ENCODE data around the gene AMPD3.

The AMPD3 gene

GRCh38 chr11:10503777-10504480 is 48.9 kb downstream of the AMPD3 start:
- no peak for DNase-seq (ENCODE audit: low read depth)

DNA sequence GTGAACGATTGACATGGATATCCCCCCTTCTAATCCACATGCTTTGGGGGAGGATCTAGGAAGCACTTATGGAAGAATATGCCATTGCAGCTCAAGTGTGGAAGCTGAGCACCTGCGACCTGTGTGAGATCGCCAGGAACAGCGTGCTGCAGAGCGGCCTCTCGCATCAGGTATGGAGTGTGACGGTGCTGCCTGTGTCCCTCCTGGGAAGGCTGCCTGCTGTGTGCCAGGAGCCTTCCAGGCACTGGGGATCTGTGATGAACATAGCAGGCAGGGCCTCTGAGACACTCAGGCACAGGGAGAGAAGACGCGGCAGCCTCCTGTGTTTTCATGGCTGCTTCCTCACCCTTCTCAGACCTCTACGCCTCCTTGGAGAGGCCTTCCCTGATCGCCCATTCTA is 49.4 kb downstream of the AMPD3 start:
- DNase-seq (ENCODE audit: low read depth) = no peak

- no peak for DNase-seq (ENCODE audit: low read depth)
These were observed 50.4 kb downstream of the AMPD3 start for GRCh38 chr11:10505278-10506007.

GRCh38 chr11:10506008-10506370 is 50.9 kb downstream of the AMPD3 start:
- DNase-seq (ENCODE audit: low read depth) = no peak

DNA sequence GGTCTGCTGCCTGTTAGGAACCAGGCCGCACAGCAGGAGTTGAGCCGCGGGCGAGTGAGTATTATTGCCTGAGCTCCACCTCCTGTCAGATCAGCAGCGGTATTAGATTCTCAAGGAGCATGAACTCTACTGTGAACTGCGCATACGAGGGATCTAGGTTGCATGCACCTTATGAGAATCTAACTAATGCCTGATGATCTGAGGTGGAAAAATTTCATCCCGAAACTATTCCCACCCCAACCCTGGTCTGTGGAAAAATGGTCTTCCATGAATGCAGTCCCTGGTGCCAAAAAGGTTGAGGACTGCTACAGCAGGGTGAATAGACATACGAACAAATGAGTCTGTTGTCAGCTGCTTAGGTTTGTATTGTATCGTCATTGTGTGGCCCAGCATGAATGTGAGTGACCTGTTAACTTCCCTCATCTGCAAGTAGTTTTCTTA is 56.1 kb downstream of the AMPD3 start:
- DNase-seq (ENCODE audit: low read depth) = no peak

DNA sequence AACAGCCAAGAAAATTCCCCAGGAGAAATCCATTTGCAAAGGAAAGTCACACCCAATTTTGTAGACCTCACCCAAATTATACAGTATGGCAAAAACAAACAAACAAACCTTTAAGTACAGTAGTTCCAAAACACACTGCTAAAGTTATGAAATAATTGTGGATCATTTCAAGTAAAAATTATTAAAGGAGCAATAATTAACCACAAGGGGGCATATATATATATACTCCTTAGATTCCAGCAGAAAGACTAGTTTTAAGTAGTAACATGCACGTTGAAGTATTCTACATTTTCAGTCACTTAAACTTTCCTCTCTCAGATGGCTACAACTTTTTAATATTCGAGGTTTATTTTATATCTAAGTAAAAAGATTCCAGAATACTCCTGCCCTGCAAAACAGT is 59.1 kb downstream of the AMPD3 start:
- no peak for DNase-seq (ENCODE audit: low read depth)

GRCh38 chr11:10514709-10515108 is 59.6 kb downstream of the AMPD3 start:
- no peak for DNase-seq (ENCODE audit: low read depth)

DNA sequence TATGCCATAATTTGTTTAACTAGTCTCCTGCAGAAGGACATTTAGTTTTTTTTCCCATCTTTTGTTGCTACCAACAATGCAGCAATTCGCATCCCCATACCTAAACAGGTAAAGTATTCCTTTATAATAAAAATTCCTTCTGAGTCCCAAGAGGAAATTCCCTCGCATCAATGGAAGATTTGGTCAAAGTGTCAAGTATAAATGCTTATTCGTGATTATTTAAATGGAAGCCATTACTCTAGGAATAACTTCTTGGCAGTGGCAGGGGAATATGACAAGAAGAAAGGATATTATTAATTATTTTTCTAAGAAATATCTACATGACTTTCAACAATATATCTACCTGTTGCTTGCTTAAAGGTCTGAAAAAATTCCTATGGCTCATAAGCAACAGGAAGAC is 60.4 kb downstream of the AMPD3 start:
- DNase-seq (ENCODE audit: low read depth) = no peak

GRCh38 chr11:10518123-10518522 is 63.1 kb downstream of the AMPD3 start:
- DNase-seq (ENCODE audit: low read depth) = no peak

DNA sequence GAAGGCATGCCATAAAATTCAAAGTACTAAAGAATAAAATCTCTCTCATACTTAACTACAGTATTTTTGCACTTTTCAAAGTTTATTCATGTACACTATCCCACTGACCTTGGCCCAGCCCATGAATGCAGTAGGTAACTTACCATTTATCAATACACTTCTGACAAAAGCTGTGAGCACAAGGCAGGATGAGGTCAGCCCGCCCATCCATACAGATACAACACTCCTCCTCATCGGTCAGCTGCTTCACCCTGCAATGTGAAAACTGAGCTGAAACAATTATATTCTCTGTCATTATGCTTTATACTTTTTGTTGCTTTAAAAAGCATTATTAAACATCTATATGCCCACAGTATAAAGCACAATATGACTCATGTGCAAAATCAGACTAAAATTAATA is 63.8 kb downstream of the AMPD3 start:
- DNase-seq (ENCODE audit: low read depth) = no peak

- DNase-seq (ENCODE audit: low read depth) = no peak
These were observed 64.6 kb downstream of the AMPD3 start for GRCh38 chr11:10519630-10520029.

- no peak for DNase-seq (ENCODE audit: low read depth)
These were observed 65.5 kb downstream of the AMPD3 start for GRCh38 chr11:10520562-10520961.

DNA sequence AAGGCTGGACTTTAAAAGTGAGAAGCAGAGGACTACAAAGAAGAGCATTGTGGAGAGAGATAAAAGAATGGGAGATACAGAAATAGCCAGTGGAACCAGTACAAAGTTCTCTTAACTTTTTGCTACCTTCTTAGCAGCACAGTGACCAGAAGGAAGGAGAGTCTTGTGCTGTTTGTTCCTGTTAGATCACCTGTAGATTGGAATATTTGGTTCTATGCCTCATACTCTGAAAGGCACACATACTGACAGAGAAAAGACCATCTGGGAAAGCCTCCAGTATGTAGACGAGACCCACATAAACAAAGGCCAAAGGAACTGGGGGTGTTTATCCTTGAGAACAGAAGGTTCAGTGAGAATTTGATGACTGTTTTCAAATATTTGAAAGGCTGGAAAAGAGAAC is 67.2 kb downstream of the AMPD3 start:
- DNase-seq (ENCODE audit: low read depth) = no peak

- no peak for DNase-seq (ENCODE audit: low read depth)
These were observed 67.9 kb downstream of the AMPD3 start for GRCh38 chr11:10522921-10523320.

- no peak for DNase-seq (ENCODE audit: low read depth)
These were observed 69.4 kb downstream of the AMPD3 start for GRCh38 chr11:10524471-10524870.

DNA sequence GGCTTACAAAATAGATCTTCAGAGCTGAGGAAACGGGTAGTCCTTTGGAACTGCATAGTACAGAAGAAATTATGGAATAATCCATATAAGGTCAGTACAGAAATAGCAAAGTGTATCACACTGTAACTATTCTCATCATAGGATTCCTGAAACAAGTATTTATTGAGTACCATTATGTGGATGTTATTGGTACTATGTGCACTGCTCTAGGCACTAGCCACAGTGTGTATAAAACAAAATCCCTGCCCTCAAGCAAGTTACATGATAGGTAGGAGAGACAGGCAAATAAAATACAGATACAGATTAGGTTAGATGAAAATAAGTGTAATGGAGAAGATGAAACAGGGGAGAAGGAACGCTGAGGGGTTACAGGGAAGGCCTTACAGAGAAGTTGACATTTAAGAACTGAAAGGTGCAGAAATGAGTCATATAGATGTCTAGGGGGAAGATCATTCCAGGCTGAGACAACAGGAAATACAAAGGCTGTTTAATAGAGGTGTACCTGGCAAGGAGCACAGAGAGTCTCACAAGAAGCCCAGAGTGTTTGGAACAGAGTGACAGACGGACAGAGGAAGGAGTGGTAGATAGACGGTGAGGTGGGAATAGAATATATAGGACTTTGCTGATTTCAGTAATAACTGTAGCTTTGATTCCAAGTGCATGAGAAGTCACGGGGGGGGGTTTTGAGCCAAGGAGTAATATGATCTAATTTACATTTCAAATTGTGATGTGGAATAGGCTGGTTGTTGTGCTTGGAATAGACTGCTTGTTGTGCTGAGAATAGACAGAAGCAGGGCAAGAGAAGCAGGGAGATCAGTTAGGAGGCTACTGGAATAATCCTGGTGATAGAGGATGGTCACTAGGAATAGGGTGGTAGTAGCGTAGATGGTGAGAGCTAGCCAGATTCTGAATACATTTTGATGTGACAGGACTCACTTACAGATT is 72.2 kb downstream of the AMPD3 start:
- no peak for DNase-seq (ENCODE audit: low read depth)

- DNase-seq (ENCODE audit: low read depth) = no peak
These were observed 73.1 kb downstream of the AMPD3 start for GRCh38 chr11:10528121-10528520.

DNA sequence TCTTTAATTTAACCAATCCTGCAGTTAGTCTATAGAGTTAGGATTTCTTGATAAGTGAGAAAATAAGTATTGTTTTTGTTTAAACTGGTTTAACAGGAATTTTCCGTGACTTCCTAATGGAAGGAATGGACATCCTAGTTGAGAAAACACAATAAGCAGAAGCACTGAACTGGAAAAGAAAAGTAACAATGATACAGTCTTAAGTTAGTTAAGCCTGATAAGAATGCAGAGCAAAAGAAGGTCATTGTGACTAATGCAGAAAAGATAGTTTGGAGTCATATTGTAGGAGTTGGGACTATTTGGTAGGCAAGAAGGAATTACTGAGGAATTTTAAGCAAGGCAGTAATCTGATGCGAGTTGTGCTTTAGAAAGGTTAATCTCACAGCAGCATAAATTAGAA is 74.2 kb downstream of the AMPD3 start:
- no peak for DNase-seq (ENCODE audit: low read depth)

DNA sequence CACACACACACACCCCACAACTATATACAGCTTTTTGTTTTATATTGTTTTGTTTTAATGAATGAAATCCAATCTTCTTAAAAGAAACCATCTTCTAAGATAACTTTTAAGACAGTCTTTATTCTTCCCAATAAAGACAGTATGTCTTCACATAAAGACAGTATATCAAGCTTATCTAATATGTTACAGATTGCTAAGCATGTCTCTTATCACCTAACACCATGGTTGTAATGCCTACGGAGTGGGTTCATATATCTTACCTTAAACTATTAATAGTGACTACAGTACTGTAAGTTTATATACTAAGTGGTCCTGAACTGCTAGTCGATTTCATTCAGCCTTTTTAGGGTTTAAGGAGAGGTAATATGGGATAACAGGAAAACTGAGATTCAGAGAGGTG is 77.5 kb downstream of the AMPD3 start:
- DNase-seq (ENCODE audit: low read depth) = no peak

- no peak for DNase-seq (ENCODE audit: low read depth)
These were observed 78.3 kb downstream of the AMPD3 start for GRCh38 chr11:10533323-10533722.

GRCh38 chr11:10534316-10534715 is 79.3 kb downstream of the AMPD3 start:
- DNase-seq (ENCODE audit: low read depth) = no peak

- DNase-seq (ENCODE audit: low read depth) = no peak
These were observed 82.5 kb downstream of the AMPD3 start for GRCh38 chr11:10537600-10537999.

DNA sequence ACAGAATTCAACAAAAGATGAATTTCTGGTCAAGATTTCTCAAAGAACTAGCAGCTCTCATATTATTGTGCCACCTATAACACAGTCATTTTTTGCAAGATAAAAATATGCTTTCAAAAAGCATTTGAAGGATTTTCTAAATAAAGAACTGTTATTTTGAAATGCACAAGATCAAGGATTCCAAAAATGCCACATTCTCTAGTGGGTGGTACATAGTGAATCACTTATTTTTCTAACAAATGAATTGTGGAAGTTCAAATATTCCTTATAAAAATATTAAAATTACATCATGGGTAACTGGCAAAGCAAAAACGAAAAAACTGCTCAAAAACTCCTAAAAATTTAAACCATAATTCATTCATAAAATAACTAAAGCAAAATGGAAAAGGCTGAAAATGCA is 83.9 kb downstream of the AMPD3 start:
- DNase-seq (ENCODE audit: low read depth) = no peak
